A204.1 (cell line): ENCODE data around the gene VEGFC.

Source experiments
- FAIRE-seq: peaks from 2 replicates; lab custom pipeline; 2012; peaks lifted over from hg19 to GRCh38; lab: Jason Lieb, UNC

VEGFC gene

DNA sequence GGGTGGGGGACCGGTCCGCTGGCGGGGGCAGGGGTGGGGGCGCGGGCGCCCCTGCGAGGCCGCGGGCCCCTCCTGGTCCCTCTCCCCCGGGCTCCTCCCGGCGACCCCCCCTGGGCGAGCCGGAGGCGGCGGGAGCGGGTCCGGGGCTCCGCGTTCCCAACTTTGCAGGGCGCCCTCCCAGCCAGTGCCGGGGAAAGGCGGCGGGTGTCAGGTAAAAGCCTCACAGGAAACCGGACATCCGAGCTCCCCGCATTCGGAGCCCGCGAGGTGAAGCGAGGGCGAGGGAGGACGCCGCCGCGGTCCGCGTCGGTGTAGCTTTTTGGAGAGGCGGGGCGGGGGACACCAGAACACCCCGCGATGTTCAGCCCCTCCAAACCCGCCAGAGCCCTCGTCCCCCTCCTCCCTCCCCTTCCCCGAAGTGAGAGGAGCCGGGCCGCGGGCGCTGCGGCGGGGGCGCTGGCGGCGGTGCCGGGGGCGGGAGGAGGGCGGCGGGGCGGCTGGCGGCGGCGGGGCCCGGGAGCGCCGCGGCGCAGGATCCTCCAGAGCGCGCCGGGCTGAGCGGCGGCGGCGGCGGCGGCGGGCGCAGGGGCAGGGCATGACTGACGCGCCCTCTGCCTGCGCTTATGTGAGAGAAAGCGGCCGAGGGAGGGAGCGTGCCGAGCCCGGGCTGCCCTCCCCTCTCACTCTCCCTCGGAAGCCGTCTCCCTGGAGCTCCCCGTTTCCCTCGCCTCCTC lies at the start of gene VEGFC:
Gene VEGFC, minus strand, starts transcription at position 597 of the 734 bp plus-strand sequence. CDS start 611 bp downstream, outside the sequence.
- no peak for FAIRE-seq

- FAIRE-seq = no peak
Observed at GRCh38 chr4:176841711-176842112, 49.0 kb upstream of the VEGFC start.

- FAIRE-seq = no peak
Observed at GRCh38 chr4:176840166-176840565, 47.4 kb upstream of the VEGFC start.

DNA sequence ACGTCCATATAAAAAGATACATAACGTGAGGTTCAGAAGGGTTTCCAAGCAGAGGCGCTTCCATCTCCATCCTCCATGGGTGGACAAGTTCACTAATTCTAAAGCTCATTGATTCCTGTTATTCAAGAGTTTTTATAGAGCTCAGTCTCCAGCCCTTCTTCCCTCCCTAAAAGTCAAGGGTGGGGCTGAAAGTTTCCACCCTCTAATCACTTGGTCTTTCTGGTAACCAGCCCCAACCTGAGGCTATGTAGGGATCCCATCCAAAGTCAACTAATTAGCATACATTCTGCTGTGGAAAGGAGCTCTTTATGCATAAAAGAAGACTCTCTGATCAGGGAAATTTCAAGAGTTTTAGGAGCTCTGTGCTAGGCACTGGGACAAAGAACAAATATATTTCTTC lies 46.9 kb upstream of the VEGFC start:
- no peak for FAIRE-seq

- FAIRE-seq = no peak
Observed at GRCh38 chr4:176838601-176839433, 46.1 kb upstream of the VEGFC start.

GRCh38 chr4:176837169-176837895 lies 44.6 kb upstream of the VEGFC start:
- FAIRE-seq = no peak

DNA sequence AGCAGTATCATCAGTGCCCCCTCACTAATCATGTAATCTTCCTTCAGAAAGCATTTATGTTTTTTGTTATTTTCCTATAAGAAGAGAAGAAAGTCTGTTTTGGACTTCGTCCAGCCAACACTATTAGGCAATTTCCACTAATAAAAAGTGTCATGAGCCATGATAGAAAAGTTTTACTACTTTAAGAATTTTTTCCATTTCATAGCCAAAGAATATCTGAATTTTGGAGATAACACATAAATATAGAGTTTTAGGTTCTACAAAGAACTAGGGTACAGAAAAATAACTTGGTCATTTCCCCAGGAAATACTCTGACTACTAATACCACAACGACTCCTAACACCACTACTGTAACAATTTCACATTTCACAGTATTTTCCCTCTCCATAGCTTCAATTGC lies 41.8 kb upstream of the VEGFC start:
- no peak for FAIRE-seq

DNA sequence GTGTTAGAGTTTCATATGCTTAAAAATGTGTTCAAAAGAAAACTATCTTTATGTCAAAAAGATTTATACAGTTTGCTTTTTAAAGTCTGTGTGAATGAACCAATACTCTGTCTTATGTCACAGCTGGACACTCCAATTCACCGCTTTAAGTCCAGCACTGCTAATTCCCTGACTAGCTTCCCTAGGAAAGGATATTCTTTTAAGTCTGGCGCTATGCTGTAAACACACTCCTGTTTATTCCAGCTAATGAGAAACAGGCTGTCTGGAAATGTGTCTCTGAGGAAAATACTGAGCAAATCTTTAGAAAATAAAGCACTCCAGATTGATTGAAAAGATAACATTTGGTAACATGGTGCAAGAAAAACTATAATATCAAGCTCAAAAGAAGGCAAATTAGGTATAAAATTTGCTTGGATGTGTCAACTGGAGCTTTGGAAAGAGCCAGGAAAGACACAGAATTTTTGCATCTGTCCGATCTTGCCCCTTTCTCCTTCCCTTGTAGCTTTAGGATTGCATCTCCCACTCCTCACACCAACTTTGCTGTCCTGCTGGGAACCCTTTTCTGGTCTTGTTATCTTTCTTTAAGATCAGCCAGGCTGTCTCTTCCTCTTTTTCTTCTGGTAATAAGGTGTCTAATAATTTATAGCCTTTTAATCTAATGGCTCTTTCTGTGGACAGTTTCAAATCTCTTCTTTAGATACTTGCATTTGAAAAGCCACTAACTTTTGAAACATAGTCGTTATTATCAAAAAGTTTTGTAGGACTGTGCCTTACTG lies 40.9 kb upstream of the VEGFC start:
- no peak for FAIRE-seq

DNA sequence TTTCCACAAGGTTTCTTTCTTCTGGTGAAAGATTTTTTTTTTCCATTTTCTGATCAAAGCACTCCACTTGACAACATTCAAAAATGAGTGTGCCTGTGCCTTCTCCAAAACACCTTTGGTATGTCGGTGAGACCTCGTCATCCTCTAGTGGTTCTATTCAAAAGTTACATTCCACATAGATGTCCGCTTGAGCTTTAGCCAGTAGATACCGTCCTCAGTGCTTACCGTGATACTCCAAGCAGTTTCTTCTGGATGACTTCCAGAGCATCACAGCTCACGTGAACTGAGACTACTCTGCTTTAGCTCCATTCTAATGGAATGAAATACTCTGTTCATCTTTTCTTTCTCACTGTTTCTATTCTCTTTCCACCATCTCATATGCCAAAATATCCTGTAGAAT lies 38.2 kb upstream of the VEGFC start:
- no peak for FAIRE-seq

DNA sequence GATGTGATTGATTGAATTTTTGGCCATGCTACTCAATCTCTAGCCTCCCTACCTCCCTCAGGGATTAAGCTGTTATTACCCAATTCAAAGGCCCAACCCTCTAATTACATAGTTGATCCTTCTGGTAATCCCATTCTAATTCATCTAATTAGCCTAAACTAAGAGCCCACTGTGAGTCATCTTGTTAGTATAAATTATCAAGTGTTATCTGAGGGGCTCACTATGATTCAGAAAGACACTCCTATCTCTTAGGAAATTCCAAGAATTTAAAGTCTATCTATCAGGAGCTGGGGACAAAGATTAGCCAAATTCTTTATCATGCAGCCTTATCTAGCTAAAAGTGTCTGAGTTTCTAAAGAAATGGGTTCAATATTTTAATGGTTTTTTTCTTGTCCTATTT lies 32.9 kb upstream of the VEGFC start:
- no peak for FAIRE-seq

DNA sequence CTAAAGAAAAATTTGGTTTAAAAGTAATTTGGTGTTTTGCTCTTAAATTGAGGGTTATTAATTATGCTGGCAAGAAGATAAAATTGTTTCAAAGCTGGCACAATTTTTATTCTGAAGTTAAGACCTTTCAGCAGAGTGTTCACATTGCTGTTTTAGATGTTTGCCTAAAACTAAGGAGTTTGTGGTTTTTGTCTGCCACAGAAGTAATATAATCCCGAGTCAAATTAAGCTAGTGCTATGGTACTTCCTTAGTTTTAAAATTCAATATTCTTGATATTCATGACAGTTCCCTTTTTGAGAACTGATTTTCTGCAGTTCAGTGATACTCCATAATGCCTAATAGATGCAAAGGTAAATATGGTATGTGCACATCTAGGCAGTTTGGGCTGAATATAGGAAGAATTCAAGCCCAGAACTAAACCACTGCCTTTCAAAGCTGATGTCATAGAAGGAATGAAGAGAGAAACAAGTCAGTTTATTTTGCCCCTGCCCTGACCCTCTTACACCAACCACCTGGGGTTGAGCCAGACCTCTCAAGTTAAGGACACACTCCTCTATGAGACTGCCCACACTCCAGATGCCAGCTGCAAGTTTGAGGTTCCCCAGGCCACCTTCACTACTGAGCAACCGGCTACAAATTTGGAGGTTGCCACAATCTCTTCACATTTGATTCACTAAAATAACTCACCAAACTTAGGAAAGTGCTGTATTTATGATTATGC lies 32.1 kb upstream of the VEGFC start:
- FAIRE-seq = no peak

DNA sequence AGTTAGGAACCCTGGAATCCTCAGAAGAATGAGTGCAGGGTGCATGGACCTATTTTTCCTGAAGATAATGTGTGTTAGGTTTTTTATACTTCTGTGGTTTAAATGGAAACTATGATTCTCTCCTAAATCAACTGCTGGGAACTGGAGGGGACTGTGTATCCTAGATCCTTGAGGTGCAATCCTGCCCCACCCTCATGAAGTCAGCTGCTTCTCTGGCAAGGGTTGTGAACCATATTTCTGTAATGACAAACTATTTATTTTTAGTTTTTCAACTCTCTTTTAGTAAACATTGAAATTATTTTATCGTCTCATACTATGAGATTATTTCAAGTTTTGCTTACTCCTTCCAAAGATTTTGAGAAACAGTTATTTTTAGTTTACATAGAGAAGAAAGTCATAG lies 25.8 kb upstream of the VEGFC start:
- no peak for FAIRE-seq

GRCh38 chr4:176817204-176817603 lies 24.5 kb upstream of the VEGFC start:
- FAIRE-seq = no peak

DNA sequence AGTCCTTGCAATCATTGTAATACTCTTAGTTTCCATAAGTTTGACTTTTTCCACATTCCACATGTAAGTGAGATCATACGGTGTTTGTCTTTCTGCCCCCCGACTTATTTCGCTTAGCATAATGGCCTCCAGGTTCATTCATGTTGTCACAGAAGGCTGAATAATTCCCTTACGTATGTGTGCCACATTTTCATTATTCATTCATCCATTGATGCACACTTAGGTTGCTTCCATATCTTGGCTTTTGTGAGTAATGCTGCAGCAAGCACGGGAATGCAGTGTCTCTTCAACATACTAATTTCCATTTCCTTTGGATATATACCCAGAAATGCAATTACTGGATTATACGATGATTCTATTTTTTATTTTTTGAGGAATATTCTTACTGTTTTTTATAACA lies 22.0 kb upstream of the VEGFC start:
- no peak for FAIRE-seq

- no peak for FAIRE-seq
Observed at GRCh38 chr4:176810481-176811249, 17.9 kb upstream of the VEGFC start.

GRCh38 chr4:176806778-176807375 lies 14.2 kb upstream of the VEGFC start:
- no peak for FAIRE-seq

DNA sequence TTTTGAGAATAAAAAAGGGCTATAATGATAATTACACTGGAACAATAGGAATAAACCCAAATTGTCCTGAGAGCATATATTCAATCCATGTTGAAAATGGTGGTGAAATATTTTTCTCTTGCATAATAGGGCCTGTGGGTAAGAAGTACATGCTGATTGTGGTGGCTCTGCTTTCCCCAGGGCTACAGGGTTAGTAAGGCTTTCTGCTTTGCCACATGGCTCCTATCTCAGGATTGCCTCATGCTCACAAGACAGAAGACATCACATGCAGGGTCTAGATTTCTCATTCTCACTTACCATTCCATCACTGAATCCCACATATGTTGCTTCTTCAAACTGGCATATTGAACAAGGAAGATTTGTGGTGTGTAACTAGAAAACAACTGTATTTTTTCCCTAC lies 12.4 kb upstream of the VEGFC start:
- FAIRE-seq = no peak

DNA sequence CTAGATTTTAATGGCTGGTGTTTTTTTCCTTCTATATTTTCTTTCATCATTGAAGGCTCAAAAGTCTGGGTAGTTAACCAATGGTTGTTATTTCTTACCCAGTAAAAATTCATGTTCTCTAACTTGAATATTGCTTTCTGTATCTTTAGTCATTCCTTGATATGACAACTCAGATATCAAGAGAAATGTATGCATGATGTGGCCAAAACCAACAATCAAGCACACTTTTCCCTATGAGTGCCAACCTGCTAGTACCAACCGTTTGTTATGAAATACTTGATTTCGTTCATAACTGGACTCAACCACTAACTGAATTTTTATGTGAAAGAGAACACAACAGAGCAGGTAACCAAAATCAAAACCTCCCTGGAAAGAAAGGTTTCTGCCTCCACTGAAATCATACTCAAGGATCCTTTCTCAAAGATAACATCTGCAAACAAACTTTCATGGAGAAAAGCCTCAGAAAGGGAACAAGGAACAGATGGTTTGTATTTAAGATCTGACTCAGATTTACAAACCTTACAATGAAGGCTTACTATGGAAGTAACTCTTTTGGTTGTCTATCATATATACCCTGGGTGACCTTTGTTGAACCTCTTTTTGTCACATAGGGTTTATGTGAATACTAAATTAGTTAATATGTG lies 8.3 kb upstream of the VEGFC start:
- no peak for FAIRE-seq

DNA sequence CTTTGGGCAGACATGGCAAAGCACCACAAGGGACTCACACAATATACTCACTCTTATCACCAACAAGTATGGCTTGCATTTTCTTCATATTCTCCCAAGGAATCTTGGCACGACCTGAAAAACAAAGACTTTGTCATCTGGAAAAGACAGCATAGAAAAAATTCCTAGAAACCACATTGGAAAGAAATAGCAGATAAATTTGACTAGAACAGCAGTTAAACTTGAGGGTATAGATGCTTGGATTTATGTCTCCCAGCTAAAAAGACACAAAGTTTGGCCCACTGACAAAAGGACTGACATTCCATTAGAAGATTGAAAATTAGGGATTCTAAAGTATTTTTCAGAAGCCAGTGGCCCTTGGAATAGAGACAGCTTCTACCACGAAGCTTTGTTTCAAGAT lies 6.9 kb upstream of the VEGFC start:
- FAIRE-seq = no peak

DNA sequence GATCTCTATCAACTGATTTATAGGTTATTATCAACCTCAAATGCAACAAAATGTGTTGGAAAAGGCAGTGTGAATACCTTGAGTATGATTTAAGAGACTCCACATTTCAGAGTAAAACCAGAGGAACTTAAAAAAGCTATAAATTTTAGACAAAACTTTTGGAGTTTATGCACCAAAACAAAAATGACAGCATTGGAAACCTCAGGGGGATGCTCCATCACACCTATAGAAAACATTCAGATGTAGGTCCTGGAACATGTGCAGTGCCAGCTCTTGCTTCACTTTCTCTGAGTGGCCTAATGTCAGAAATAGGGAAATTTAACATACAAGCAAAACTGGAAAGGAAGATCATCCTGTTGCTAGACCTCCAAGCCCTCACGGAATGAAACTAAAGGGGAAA lies 5.8 kb upstream of the VEGFC start:
- no peak for FAIRE-seq
